GM21515 (cell line): Measurements from ENCODE around the gene GNAI2.
"Not testable (repeated sequence)": the region's sequence is repeated elsewhere in the genome, so short reads cannot be mapped to it uniquely, and the experiment has no call there.

ENCODE experiments used
- ATAC-seq: cut with Tn5 transposase; IDR thresholded peaks from one replicate; pipeline ENCODE4 v1.9.1; 2021; ENCODE audit not compliant: unreplicated experiment

Gene GNAI2

DNA sequence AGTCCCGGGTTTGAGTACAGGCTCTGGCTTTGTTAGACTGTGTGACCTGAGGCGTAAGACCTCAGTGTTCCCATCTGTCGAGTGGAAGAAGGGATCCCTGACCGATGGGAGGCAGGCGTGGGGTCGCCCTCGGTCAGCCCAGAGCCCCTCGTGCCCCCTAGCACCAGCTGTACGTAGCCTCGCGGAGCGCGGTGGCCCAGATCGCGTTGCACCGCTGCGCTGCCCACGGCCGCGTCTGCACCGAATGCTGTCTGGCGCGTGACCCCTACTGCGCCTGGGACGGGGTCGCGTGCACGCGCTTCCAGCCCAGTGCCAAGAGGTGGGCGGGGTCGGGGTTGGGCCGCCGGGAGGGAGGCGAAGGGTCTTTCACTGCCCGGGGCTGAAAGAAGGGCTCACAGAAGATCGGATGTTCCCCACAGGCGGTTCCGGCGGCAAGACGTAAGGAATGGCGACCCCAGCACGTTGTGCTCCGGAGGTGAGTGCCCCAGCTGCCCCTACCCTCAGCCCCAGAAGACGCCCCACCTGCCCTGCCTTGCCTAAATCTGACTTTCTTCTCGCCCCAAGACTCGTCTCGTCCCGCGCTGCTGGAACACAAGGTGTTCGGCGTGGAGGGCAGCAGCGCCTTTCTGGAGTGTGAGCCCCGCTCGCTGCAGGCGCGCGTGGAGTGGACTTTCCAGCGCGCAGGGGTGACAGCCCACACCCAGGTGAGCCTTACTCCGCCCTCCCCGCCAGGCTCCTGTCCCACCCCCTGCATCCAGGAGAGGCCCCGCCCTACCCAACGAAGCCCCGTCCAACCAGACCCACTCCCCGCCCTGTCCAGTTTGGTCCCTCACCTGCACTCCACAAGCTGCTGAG lies 39.4 kb downstream of the GNAI2 start:
- ATAC-seq, result no peak

DNA sequence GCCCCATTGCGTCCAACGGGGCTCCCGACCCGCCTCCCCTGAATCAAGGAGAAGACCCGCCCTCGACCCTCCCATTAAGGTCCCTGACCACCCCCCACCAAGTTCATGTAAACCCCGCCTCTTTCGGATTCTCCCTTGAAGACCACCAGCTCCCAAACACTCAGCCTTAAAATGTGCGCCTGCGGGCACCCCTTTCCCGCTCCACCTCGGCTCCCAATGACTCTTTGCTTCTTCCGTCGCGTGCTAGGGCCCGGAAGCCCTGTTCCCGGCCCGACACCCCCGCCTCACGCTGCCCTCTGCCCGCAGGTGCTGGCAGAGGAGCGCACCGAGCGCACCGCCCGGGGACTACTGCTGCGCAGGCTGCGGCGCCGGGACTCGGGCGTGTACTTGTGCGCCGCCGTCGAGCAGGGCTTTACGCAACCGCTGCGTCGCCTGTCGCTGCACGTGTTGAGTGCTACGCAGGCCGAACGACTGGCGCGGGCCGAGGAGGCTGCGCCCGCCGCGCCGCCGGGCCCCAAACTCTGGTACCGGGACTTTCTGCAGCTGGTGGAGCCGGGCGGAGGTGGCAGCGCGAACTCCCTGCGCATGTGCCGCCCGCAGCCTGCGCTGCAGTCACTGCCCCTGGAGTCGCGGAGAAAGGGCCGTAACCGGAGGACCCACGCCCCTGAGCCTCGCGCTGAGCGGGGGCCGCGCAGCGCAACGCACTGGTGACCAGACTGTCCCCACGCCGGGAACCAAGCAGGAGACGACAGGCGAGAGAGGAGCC lies 40.2 kb downstream of the GNAI2 start:
- ATAC-seq, result no peak

DNA sequence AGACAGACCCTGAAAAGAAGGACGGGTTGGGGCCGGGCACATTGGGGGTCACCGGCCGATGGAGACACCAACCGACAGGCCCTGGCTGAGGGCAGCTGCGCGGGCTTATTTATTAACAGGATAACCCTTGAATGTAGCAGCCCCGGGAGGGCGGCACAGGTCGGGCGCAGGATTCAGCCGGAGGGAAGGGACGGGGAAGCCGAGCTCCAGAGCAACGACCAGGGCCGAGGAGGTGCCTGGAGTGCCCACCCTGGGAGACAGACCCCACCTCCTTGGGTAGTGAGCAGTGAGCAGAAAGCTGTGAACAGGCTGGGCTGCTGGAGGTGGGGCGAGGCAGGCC lies 40.7 kb downstream of the GNAI2 start:
- no peak for ATAC-seq

DNA sequence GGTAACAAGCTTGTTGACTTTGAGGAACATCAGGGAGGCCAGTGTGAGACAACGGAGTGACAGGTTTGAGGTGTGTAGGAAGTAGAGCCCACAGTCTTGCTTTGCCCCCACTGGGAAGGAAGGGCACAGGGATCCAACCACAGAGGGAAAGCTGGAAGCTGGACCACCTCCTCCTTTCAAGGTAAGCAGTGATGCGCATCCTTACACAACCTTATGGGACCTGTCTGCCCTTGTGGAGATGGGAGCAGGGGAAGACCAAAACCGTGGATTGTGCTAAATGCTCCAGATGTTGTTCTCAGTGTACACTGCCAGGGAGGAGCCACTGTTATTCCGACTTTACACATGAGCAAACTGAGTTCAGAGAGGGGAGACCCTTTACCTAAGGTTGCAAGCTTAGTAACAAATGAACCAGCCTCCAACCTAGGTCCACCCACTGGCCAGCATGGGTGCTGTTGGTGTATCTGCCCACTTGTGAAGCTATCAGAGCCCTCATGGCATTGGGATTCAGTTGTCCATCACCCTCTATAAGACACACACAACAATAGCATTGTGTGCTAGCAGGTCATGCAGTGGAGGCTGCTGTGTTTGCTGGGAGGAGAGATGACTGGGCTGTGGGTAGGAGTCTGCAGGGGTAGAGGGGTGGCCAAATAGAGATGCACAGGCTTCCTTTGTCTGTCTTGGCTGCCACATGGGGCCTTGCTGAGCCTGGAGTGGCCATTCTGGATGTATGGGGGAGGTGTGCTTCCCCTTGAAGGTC lies 42.3 kb downstream of the GNAI2 start:
- ATAC-seq, result no peak

DNA sequence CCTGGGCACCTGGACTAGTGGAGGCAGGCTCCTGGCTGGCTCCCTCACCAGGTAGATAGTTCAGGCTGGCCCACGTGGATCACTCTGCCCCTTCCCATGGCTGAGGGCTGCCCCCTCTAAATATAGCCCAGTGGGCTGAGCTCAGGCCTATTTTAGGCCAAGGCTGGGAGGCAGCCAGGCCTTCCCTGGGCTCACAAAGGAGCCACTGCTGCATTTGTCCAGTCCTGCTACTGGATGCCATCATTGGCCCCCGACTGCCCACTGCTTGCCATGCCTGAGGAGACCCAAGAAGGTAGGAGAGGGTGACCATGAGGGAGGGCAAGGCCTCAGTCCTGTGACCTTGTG lies 42.8 kb downstream of the GNAI2 start, which contains the start of gene LSMEM2:
TSS of gene LSMEM2 (plus strand) at position 208 of the 345 bp plus-strand sequence. CDS start at position 235, 27 bp downstream.
- ATAC-seq, result no peak

DNA sequence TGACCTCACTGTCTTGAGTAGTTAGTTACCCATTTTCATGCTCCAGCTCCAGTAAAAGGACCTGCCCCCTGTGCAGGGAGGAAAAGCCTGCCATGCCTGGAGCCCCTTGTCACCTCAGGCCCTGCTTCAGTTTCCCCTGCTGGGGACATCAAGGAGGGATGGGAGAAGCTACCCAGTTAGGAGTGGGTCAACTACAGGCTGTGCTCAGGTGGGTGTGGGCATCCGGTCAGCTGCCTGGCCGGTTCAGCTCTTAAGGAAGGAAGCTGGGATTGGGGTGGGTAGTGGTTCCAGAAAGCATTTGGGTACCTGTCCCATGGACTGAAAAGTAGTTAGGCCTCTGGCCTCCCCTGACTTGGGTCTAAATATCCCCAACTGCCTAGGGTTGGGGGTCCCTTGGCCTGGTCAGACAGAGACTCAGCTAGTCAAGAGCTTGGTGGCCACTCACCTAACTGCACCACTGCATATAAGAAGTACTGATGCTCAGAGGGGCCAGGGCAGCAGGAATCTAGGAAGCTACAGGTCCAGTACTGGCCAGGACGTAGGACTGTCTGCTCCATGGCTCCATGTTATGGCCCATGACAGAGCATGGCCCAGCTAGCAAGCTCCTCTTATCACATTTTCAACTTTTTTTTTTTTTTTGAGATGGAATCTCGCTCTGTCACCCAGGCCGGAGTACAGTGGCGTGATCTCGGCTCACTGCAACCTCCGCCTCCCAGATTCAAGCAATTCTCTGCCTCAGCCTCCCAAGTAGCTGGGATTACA lies 43.4 kb downstream of the GNAI2 start:
- no peak for ATAC-seq

DNA sequence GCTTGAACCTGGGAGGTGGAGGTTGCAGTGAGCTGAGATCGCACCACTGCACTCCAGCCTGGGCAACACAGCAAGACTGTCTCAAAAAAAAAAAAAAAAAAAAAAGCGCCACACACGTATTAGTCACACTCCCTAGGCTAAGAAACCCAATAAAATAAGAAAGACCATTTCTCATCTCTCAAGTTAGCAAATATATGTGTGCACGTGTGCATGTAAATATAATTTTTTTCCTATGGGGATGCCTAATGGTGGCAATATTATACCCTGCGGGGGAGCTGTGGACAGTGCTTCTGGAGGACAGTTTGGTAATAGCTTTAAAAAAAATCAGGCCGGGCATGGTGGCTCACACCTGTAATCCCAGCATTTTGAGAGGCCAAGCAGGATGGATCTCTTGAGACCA lies 48.1 kb downstream of the GNAI2 start:
- ATAC-seq, result not testable (repeated sequence)

DNA sequence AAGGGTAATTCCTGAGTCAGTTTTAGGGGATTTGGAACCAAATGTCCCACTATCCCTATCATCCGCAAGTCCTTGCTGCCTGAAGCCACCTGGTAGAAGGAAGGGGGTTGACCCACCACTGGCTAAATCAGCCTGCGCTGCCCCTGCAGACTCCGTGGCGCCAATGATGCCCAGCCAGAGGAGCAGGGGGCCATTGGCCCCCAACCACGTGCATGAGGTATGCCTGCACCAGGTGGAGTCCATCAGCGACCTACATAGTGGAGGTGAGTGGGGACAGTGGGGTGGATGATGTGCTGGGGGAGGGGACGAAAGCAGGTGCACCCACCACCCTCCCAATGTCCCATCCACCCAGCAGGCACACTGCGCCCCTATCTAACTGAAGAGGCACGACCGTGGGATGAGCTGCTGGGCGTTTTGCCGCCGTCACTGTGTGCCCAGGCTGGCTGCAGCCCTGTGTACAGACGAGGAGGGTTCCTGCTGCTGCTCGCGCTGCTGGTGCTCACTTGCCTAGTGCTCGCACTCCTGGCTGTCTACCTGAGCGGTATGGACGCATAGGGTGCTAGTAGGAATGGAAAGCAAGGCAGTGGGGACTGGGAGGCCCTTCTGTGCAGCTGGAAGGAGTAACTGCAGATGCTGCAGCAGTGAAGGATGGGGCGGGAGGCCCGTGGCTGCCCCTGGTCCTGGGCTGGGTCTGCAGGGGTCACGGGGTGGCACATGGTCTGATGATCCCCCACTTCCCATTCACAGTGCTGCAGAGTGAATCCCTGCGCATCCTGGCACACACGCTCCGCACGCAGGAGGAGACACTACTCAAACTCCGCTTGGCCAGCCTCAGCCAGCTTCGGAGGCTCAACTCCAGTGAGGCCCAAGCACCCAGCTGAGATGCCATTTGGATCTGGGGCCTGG lies 50.6 kb downstream of the GNAI2 start:
- no peak for ATAC-seq

DNA sequence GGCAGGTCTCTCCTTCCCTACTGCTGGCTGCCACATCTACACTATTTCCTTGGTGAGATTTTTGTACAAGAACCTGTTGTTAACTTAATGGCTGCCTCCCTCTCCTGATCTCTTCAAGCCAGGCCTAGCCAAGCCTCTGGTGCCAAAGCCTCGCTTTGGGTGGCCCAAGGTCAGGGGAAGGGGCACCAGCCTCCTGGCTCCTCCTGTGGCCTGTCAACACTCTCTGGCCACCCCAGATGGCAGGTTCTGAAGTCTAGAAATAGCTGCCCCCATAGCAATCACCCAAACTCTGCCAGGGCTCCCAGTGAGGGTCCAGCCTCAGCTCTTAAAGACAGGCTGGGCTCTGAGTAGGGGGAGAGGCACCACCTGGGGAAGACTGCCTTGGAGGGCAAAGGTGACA lies 51.3 kb downstream of the GNAI2 start:
- no peak for ATAC-seq

DNA sequence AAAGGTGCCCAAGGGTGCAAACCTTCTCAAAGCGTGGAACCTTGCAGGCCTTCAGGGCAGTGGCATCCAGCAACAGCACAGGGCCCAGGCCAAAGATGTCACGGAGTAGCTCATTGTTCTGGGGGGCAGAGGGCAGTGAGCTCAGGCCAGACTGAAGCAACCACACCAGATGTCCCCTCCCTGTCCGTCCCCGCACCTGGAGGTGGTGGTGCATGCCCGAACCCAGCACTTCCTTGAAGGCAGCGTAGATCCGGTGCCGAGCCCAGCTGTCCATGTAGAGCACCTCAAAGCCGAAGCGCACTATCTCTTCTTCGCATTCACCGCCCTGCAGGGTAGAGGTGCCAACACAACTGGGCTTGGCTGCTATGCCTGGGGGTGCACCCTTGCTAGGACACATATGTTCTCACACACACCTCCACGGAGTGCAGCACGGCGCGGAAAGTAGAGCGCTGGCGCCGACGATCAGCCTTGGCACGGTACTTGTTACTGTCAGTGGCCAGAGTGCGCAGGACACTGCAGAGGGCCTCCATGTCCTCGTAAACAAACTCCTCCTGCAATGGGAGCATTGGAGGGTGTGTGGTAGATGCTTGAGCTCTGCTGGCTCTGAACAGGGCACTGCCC lies 52.5 kb downstream of the GNAI2 start:
- ATAC-seq, result no peak

DNA sequence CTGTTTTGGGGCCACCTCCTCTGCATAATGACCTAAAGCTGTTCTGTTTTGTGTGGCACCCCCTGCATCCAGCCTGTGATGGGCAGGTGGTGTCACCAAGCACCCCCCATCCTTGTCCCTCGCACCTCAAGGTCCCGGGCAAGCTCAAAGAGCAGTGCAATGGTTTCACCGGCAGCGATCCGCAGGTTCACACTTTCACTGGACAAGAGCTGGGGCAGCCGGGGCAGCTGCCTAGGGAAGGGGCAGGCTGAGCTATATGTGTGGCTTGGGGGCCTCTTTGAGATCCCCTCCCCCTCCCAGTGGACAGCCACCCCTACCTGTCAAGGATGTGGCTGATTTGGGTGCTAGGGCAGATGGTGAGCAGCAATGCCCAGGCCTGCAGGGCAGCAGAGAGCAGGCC lies 53.1 kb downstream of the GNAI2 start:
- ATAC-seq, result no peak

DNA sequence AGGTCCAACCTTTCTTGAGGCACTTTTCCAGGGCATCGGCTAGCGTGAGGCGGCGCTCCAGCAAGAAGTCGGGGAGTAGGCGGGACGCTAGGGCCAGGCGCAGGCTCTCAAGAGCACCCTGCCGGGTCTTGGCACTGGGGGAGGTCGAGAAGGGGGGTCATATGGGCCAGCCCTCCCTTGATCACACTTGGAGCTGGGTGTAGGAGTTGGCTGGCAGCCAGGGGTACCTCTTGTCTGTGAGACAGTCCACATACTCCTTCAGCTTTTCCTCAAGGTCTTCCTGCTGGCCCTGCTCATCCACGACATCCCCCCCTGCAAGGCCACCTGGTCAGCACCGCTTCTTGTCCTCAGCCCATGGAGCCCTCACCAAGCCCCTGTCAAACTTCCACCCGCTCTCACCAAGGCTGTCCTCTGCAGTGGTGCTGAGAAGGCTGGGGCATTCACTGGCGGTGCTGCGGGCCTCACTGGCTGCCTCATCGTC lies 54.2 kb downstream of the GNAI2 start:
- ATAC-seq, result no peak

DNA sequence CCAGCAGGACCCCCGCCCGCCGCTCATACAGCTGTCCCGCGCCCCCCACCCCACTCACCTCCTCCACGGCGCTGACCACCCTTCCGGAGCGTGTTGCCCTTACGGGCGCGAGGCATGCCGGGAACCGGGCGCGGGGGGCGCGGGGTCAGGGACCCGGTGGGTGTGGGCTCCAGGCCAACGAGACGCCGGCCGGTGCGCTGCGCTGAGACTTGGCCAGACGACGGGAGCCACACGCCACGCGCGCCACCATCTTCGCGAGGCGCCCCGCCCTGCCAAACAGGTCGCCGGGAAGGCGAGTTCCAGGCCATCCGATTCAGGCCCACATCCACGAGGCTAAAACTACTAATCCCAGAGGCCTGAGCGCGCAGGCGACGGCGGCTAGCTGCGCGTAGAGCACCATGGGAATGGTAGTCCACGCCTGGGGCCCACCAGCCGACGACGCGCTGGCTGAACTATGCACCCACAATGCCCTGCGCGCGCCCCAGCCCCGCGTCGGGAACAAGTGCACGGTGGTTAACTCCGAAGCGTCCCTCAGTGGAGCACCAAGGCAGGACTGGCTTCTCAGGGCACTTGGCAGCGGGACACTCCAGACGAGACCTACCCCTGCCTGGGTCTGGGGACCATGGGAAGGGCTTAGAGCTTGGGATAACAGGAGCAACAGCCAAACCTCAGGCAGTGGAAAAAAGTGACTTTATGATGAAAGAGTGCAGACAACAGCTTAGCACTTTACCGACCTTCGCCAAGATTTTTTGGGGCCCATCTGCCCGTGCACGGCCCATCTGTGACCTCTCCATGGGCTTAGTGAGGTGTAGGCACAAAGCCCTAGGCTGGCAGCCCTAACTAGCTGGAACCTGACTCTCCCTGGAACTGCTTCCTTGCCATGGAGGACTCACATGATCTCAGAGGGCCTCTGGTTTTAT lies 56.4 kb downstream of the GNAI2 start, which contains the start of gene IFRD2:
TSS of gene IFRD2 (minus strand) at position 271 of the 920 bp plus-strand sequence. CDS start at position 116, 155 bp downstream.
- ATAC-seq, result peak; percentile 90

DNA sequence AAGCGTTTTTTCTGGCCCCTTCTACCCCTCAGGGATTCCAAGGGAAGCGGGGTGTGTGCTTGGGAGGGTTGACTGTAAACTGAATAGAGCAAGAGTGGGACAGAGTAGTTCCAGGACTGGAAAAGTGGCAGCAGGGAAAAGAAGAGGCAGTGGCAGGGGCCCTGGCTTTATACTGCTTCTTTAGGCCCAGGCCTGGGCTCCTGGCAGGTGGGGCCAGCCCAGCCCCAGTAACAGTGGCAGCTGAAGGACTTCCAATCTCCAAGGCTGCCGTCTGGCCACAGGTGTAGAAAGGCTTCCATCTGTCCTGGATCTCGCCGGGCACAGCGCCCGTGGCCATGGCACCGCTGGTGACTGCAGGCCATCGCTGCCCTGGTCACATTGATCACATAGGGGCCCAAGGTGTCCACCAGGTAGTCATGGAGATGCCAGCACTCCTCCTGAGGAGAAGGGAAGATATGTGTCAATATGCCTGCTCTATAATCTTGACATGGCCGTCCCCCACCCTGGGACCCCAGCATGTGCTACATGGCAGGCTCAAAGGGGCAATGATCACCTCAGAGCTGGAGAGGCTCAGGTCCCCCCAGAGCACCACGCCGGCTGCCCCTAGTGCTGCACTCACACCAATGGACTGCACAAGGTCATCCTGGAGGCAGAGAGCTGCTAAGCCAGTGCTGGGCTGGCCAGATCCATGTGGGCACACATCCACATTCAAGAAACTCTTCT lies 57.2 kb downstream of the GNAI2 start:
- no peak for ATAC-seq

DNA sequence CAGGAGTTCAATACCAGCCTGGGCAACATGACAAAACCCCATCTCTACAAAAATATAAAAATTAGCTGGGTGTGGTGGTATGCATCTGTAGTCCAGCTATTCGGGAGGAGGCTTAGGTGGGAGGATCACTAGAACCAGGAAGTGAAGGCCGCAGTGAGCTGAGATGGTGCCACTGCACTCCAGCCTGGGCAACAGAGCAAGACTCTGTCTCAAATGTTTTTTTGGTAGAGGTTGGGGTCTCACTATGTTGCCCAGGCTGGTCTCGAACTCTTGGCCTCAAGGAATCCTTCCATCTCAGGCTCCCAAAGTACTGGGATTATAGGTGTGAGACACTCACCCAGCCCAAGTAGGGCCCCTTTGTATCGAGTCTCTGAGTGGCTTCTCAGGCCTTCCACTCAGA lies 58.1 kb downstream of the GNAI2 start:
- ATAC-seq, result no peak

DNA sequence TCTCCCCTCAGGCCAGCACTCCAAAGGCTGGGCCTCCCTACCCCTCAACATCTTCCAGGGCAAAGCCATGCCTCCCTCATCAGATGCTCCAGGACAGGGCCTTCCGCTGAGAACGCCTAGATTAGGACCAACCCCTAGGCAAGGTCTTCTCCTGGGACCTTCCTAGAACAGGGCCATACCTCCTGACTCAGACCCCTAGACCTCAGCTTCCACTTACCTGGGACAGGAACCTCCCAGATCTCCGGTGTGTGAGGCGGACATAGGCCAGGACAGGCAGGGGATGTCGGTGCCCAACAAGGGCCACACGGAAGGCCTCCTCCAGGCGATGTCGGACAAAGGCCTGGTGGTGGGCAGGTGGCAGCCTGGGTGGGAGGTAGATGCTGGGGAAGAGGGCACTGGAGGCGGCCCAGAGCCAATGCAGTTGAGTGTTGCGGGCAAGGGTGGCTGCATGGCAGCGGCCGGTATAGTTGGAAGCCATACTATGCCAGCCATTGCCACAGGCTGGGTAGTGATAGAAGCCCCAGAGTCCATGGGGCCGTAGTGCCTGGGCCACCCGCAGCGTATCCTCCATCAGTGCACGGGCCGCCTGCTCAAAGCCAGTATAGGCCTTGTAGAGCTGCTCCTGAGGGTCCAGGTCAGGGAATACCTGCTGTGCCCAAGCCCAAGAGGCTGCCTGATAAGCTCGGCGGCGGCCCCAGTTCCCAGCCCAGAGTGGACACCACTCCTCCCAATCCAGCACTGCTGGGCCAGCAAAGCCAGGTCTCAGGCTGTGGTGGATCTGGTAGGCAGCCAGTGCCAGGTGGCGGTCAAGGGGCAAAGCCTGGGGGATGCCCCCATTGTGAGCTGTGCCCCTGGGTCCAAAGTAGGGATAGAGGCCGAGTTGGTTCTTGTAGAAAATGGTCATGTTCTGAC lies 58.7 kb downstream of the GNAI2 start:
- ATAC-seq, result no peak
